Measurements from ENCODE around the gene ROCK2.
"Not testable (repeated sequence)": the region's sequence is repeated elsewhere in the genome, so short reads cannot be mapped to it uniquely, and the experiment has no call there.

ROCK2 gene

DNA sequence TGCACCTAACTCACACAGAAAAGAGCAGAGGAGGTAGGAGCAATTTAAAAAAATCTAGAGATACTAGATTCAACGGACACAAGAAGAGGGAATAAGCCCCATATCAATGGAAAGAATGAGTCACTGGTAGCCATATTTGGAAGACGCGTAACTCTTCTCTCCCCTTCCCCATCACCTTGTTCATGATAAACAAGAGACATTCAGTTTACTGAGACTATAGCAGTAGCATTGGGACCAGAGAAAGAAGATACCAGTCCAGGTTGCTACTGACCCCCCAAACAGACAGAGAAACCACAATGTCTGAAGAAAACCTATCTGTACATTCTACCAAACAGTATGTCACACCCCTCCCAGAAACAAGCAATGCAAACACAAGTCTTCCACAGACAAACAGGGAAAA is 108.1 kb downstream of the ROCK2 start:
- H3K4me3 ChIP-seq (replicated peaks in 1 of 2; ENCODE audit: low read depth in 2 of 2, low read length in 2 of 2) = no peak overlapping the region
- DNase-seq (ENCODE audit: low read depth in 2 of 2) = peak in 1 of 2 donors; percentile 30
- TF ChIP-seq, protein P1, sequence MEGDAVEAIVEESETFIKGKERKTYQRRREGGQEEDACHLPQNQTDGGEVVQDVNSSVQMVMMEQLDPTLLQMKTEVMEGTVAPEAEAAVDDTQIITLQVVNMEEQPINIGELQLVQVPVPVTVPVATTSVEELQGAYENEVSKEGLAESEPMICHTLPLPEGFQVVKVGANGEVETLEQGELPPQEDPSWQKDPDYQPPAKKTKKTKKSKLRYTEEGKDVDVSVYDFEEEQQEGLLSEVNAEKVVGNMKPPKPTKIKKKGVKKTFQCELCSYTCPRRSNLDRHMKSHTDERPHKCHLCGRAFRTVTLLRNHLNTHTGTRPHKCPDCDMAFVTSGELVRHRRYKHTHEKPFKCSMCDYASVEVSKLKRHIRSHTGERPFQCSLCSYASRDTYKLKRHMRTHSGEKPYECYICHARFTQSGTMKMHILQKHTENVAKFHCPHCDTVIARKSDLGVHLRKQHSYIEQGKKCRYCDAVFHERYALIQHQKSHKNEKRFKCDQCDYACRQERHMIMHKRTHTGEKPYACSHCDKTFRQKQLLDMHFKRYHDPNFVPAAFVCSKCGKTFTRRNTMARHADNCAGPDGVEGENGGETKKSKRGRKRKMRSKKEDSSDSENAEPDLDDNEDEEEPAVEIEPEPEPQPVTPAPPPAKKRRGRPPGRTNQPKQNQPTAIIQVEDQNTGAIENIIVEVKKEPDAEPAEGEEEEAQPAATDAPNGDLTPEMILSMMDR (IDR thresholded peaks at IDR 0.05; ENCODE audit: low read depth, low read length) = no peak

DNA sequence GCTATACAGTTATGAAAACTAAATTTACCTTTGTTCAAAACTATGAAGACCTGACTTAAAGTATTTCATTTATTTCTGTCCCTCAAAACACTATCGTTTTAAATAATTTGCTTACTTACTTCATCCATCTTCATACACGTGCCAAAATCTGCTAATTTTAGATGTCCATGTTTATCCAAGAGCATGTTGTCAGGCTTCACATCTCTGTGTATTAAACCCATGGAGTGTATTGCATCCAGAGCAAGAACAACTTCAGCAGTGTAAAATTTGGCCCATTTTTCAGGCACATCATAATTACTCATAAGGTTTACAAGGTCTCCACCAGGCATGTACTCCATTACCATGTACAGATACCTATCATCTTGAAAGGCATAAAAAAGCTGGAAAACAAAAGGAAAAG is 108.9 kb downstream of the ROCK2 start:
- DNase-seq (ENCODE audit: low read depth in 2 of 2) = no peak
- H3K4me3 ChIP-seq (replicated peaks in 1 of 2; ENCODE audit: low read depth in 2 of 2, low read length in 2 of 2) = no peak overlapping the region
- TF ChIP-seq, protein P1 (IDR thresholded peaks at IDR 0.05; ENCODE audit: low read depth, low read length) = no peak

DNA sequence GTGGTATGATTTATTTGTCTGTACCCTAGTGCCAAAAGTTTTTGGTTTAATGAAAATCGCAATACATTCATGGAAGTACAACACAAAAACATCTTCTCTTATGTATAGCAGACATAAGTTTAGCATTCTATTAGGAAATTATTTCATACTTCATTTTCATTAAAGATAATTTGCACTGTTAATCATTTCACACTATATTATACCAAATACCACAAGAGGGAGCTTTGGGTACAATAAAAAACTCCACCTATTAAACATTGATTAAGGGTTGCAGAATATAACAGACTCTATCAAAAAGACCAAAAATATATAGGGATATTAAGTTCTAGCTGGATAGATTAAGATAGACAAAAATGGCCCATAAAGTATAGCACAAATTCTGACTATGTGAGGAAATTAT is 110.1 kb downstream of the ROCK2 start:
- TF ChIP-seq, protein P1 (IDR thresholded peaks at IDR 0.05; ENCODE audit: low read depth, low read length) = peak; percentile 21
- H3K4me3 ChIP-seq (replicated peaks in 1 of 2; ENCODE audit: low read depth in 2 of 2, low read length in 2 of 2) = no peak overlapping the region
- peak; percentile 45 to 48 for DNase-seq (ENCODE audit: low read depth in 2 of 2)

DNA sequence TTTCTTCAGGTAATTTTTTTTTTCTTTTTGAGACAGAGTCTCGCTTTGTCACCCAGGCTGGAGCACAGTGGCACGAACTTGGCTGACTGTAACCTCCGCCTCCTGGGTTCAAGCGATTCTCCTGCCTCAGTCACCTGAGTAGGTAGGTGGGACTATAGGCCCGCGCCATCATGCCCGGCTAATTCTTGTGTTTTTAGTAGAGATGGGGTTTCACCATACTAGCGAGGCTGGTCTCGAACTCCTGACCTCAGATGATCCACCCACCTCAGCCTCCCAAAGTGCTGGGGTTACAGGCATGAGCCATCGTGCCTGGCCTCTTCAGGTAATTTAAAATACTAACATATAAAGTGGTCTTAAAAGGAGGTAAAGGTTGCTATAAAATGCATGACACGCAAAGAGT is 113.2 kb downstream of the ROCK2 start:
- not testable (repeated sequence) for H3K4me3 ChIP-seq (replicated peaks in 1 of 2; ENCODE audit: low read depth in 2 of 2, low read length in 2 of 2); DNase-seq (ENCODE audit: low read depth in 2 of 2)

DNA sequence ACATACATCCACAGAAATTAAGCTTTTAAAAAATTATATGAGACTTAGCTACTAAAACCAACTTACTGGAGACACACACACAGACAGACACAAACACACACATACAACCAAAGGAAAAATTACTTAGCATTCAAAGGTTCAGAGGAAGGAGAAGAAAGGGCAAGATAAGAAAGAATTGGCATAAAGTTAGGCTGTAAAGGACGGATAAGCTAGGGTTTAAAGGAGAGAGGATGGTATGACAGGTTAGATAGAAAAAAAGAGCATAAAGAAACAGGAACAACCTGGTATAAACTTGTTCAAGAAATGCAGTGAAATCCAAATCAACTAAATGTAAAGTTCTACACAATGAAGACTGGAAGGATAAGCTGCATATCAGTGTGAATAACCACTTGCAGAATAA is 115.7 kb downstream of the ROCK2 start:
- H3K4me3 ChIP-seq (replicated peaks in 1 of 2; ENCODE audit: low read depth in 2 of 2, low read length in 2 of 2) = no peak overlapping the region
- TF ChIP-seq, protein P1 (IDR thresholded peaks at IDR 0.05; ENCODE audit: low read depth, low read length) = no peak
- no peak for DNase-seq (ENCODE audit: low read depth in 2 of 2)

DNA sequence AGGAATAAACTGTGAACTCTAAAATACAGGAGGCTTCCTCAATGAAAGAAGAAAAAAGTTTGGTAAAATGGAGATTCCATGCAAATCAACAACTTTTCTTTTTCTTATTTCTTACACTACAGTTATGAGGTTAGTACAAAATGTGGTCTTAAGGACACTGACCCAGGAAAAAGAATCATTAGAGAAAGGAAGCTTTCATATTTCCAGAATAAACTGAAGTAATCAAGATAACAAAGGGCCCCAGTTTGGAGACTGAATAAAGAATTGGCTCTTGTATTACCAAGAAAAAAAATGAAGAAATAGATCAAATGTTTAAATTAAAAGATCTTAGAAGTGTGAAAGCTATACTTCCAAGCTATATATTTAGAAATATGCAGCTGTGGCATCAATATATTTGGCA is 116.8 kb downstream of the ROCK2 start:
- H3K4me3 ChIP-seq (replicated peaks in 1 of 2; ENCODE audit: low read depth in 2 of 2, low read length in 2 of 2) = no peak overlapping the region
- no peak for DNase-seq (ENCODE audit: low read depth in 2 of 2)
- TF ChIP-seq, protein P1 (IDR thresholded peaks at IDR 0.05; ENCODE audit: low read depth, low read length) = no peak

DNA sequence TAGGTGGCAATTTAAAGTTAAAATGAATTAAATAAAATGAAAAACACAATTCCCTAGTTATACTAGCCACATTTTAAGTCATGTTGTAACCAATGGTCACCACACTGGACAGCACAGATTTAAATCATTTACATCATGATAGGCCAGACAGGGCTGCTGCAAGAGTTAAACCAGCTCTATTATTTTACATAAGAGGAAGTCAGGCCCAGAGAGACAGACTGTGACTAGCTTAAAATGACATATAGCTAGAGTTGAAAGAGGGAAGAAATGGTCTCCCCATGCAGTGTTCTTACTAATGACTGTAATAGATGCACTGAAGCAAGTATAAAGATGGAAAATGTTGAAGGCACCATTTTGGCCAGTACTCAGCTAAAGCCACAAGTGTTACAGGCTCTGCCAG is 119.5 kb downstream of the ROCK2 start:
- TF ChIP-seq, protein P1 (IDR thresholded peaks at IDR 0.05; ENCODE audit: low read depth, low read length) = no peak
- H3K4me3 ChIP-seq (replicated peaks in 1 of 2; ENCODE audit: low read depth in 2 of 2, low read length in 2 of 2) = no peak overlapping the region
- DNase-seq (ENCODE audit: low read depth in 2 of 2) = no peak
